SK-N-MC (cell line): Measurements from ENCODE around the gene TMPRSS3.

Experiments
- DNase-seq: peaks from one replicate; pipeline ENCODE4 v3.0.0-alpha.2; 2011; ENCODE audit warnings: low read depth, low spot score
- H3K27ac ChIP-seq: fragments of 200-600 bp; sonication (generic); 2 replicates; pipeline ENCODE4 v1.5.1; 2016; ENCODE audit warnings: mixed run types
- H3K36me3 ChIP-seq: fragments of 200-600 bp; sonication (generic); 2 replicates; pipeline ENCODE4 v1.6.1; 2017; ENCODE audit warnings: antibody characterized with exemption, low read length, mixed read lengths; ENCODE audit not compliant: insufficient read depth
- H3K4me3 ChIP-seq: fragments of 200-600 bp; sonication (generic); 2 replicates; pipeline ENCODE4 v1.5.1; 2016
- H3K9ac ChIP-seq: fragments of 200-600 bp; sonication (generic); 2 replicates; pipeline ENCODE4 v1.8.0; 2017; ENCODE audit warnings: mixed run types, mixed read lengths; ENCODE audit not compliant: insufficient read length
- H3K9me3 ChIP-seq: fragments of 200-600 bp; sonication (generic); 2 replicates; pipeline ENCODE4 v1.6.1; 2017; ENCODE audit warnings: low read depth, mild to moderate bottlenecking, antibody characterized with exemption, low read length, moderate library complexity, mixed read lengths
- EZH2 ChIP-seq: fragments of 200-600 bp; sonication (generic); IDR thresholded peaks from one replicate; pipeline ENCODE4 v1.6.1; 2017; ENCODE audit warnings: antibody characterized with exemption
- FOXP2 ChIP-seq: optimal IDR thresholded peaks from 2 replicates; pipeline ENCODE3; 2011; ENCODE audit warnings: mild to moderate bottlenecking, moderate library complexity; ENCODE audit not compliant: insufficient read depth; ENCODE audit errors: extremely low read length, control extremely low read depth
- POLR2AphosphoS5 ChIP-seq: IDR thresholded peaks from 2 replicates; pipeline ENCODE4 v1.6.1; 2012; ENCODE audit warnings: mild to moderate bottlenecking, low read depth, low read length, borderline replicate concordance

The TMPRSS3 gene

GRCh38 chr21:42398436-42399028 lies 2.7 kb upstream of the TMPRSS3 start:
- Histone ChIP-seq H3K9ac (no peak overlapping the region), H3K27ac (no peak overlapping the region), H3K36me3 (no peaks in the 10 kb centered on the region), H3K4me3 (peak overlapping the region; percentile 22; the same call in 1 of the 2 replicates), H3K9me3 (no peaks in the 10 kb centered on the region)
- no peak for DNase-seq
- TF ChIP-seq POLR2AphosphoS5: no peak
- no peak for TF ChIP-seq EZH2
- TF ChIP-seq FOXP2: no peak

- no peak for DNase-seq
- TF ChIP-seq EZH2 (no peak), POLR2AphosphoS5 (no peak), FOXP2 (no peak)
- Histone ChIP-seq H3K36me3 (no peaks in the 10 kb centered on the region), H3K27ac (no peak overlapping the region), H3K4me3 (no peak overlapping the region), H3K9me3 (no peaks in the 10 kb centered on the region), H3K9ac (no peak overlapping the region)
Measured at GRCh38 chr21:42397746-42398394, 2.0 kb upstream of the TMPRSS3 start.

GRCh38 chr21:42396799-42397745 lies 1.2 kb upstream of the TMPRSS3 start:
- Histone ChIP-seq H3K9me3 (no peaks in the 10 kb centered on the region), H3K27ac (no peak overlapping the region), H3K36me3 (no peaks in the 10 kb centered on the region), H3K4me3 (no peak overlapping the region), H3K9ac (no peak overlapping the region)
- TF ChIP-seq EZH2: no peak
- TF ChIP-seq POLR2AphosphoS5: no peak
- no peak for TF ChIP-seq FOXP2
- DNase-seq: no peak

GRCh38 chr21:42395302-42395701 lies 550 bp downstream of the TMPRSS3 start:
- Histone ChIP-seq H3K36me3 (no peaks in the 10 kb centered on the region), H3K9ac (no peak overlapping the region), H3K27ac (no peak overlapping the region), H3K9me3 (no peaks in the 10 kb centered on the region), H3K4me3 (no peak overlapping the region)
- TF ChIP-seq POLR2AphosphoS5 (no peak), FOXP2 (no peak), EZH2 (no peak)
- no peak for DNase-seq

- TF ChIP-seq POLR2AphosphoS5: no peak
- TF ChIP-seq FOXP2: no peak
- no peak for TF ChIP-seq EZH2
- no peak overlapping the region for H3K9ac ChIP-seq
- no peak overlapping the region for H3K4me3 ChIP-seq
- DNase-seq: no peak
- H3K36me3 ChIP-seq: no peaks in the 10 kb centered on the region
- no peak overlapping the region for H3K27ac ChIP-seq
- H3K9me3 ChIP-seq: no peaks in the 10 kb centered on the region
Measured at GRCh38 chr21:42393443-42393950, 2.4 kb downstream of the TMPRSS3 start.

GRCh38 chr21:42392731-42393442 lies 3.0 kb downstream of the TMPRSS3 start:
- DNase-seq: no peak

GRCh38 chr21:42391297-42391696 lies 4.6 kb downstream of the TMPRSS3 start:
- DNase-seq: no peak
- TF ChIP-seq EZH2 (no peak), FOXP2 (no peak)
- Histone ChIP-seq H3K9ac (no peak overlapping the region), H3K4me3 (no peak overlapping the region), H3K36me3 (no peaks in the 10 kb centered on the region), H3K27ac (no peak overlapping the region), H3K9me3 (no peaks in the 10 kb centered on the region)

More at GRCh38 chr21:42392731-42393442, 3.0 kb downstream of the TMPRSS3 start:
- Histone ChIP-seq H3K36me3 (no peaks in the 10 kb centered on the region), H3K27ac (no peak overlapping the region), H3K9ac (no peak overlapping the region), H3K4me3 (no peak overlapping the region), H3K9me3 (no peaks in the 10 kb centered on the region)
- TF ChIP-seq EZH2: no peak
- TF ChIP-seq POLR2AphosphoS5: no peak
- TF ChIP-seq FOXP2: no peak
